DND-41 (cell line): ENCODE measurements around the gene SUMF2.
"Not testable (repeated sequence)": the region's sequence is repeated elsewhere in the genome, so short reads cannot be mapped to it uniquely, and the experiment has no call there.

Experiments
- EZH2 ChIP-seq: IDR thresholded peaks from 3 replicates; pipeline ENCODE4 v1.6.1; 2012; ENCODE audit warnings: borderline replicate concordance, low read depth, mild to moderate bottlenecking, moderate library complexity, low read length, inconsistent platforms; ENCODE audit not compliant: severe bottlenecking
- TF ChIP-seq, protein P1 (sequence below): IDR thresholded peaks from 2 replicates; pipeline ENCODE4 v1.5.1; 2012; ENCODE audit warnings: borderline replicate concordance, low read length, moderate library complexity, mild to moderate bottlenecking; ENCODE audit not compliant: poor library complexity, severe bottlenecking; ENCODE audit errors: extremely low read depth

DNA sequence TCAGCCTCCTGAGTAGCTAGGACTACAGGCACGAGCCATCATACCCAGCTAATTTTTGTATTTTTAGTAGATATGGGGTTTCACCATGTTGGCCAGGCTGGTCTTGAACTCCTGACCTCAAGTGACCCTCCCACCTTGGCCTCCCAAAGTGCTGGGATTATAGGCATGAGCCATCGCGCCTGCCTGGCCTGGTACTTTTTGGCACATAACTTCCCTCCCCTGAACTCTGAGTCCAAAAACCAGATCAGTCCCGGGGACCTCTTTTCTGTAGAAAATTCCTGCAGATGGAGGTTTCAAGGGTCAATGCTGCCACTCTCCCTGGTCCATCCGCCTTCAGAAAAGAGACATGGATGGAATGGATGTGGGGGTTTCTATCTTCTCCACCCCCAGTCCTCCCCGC lies 28.3 kb downstream of the SUMF2 start:
- TF ChIP-seq, protein P1, sequence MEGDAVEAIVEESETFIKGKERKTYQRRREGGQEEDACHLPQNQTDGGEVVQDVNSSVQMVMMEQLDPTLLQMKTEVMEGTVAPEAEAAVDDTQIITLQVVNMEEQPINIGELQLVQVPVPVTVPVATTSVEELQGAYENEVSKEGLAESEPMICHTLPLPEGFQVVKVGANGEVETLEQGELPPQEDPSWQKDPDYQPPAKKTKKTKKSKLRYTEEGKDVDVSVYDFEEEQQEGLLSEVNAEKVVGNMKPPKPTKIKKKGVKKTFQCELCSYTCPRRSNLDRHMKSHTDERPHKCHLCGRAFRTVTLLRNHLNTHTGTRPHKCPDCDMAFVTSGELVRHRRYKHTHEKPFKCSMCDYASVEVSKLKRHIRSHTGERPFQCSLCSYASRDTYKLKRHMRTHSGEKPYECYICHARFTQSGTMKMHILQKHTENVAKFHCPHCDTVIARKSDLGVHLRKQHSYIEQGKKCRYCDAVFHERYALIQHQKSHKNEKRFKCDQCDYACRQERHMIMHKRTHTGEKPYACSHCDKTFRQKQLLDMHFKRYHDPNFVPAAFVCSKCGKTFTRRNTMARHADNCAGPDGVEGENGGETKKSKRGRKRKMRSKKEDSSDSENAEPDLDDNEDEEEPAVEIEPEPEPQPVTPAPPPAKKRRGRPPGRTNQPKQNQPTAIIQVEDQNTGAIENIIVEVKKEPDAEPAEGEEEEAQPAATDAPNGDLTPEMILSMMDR = not testable (repeated sequence)
- TF ChIP-seq EZH2 = not testable (repeated sequence)
